Right kidney (tissue), 1 donor: ENCODE data around the gene ZBTB7C.

Experiments used
- DNase-seq: peaks from one replicate; pipeline ENCODE4 v3.0.0-alpha.2; 2016

Gene ZBTB7C

GRCh38 chr18:48254077-48254602 is 155.0 kb downstream of the ZBTB7C start:
- DNase-seq, result no peak

GRCh38 chr18:48252525-48252924 is 156.7 kb downstream of the ZBTB7C start:
- DNase-seq, result no peak

GRCh38 chr18:48250918-48251317 is 158.3 kb downstream of the ZBTB7C start:
- no peak for DNase-seq

- no peak for DNase-seq
These were observed 158.7 kb downstream of the ZBTB7C start for GRCh38 chr18:48250362-48250907.

GRCh38 chr18:48249854-48250253 is 159.3 kb downstream of the ZBTB7C start:
- no peak for DNase-seq

GRCh38 chr18:48244530-48244929 is 164.7 kb downstream of the ZBTB7C start:
- DNase-seq, result no peak

- DNase-seq, result no peak
These were observed 170.5 kb downstream of the ZBTB7C start for GRCh38 chr18:48238636-48239035.

GRCh38 chr18:48238206-48238605 is 171.0 kb downstream of the ZBTB7C start:
- DNase-seq, result no peak

GRCh38 chr18:48236822-48237221 is 172.4 kb downstream of the ZBTB7C start:
- DNase-seq, result no peak

- no peak for DNase-seq
These were observed 178.6 kb downstream of the ZBTB7C start for GRCh38 chr18:48230467-48231113.

- no peak for DNase-seq
These were observed 179.6 kb downstream of the ZBTB7C start for GRCh38 chr18:48229552-48229981.

- DNase-seq, result no peak
These were observed 180.3 kb downstream of the ZBTB7C start for GRCh38 chr18:48228841-48229240.

- no peak for DNase-seq
These were observed 180.9 kb downstream of the ZBTB7C start for GRCh38 chr18:48228301-48228715.

GRCh38 chr18:48227206-48227605 is 182.0 kb downstream of the ZBTB7C start:
- no peak for DNase-seq

- DNase-seq, result no peak
These were observed 182.8 kb downstream of the ZBTB7C start for GRCh38 chr18:48226401-48226800.

- no peak for DNase-seq
These were observed 187.1 kb downstream of the ZBTB7C start for GRCh38 chr18:48222118-48222517.

GRCh38 chr18:48219810-48220499 is 189.2 kb downstream of the ZBTB7C start:
- DNase-seq, result no peak

GRCh38 chr18:48219037-48219809 is 190.0 kb downstream of the ZBTB7C start:
- DNase-seq, result no peak

GRCh38 chr18:48218285-48219022 is 190.7 kb downstream of the ZBTB7C start:
- no peak for DNase-seq

GRCh38 chr18:48217258-48218250 is 191.6 kb downstream of the ZBTB7C start:
- DNase-seq, result no peak
